Fibroblast of skin of left biceps (primary cell): ENCODE measurements around the gene PRRC2C.
"Not testable (repeated sequence)": the region's sequence is repeated elsewhere in the genome, so short reads cannot be mapped to it uniquely, and the experiment has no call there.

Experiments
- DNase-seq, 2 experiments: peaks; one replicate each; pipeline ENCODE4 v3.0.0-alpha.2; 2013; ENCODE audit warnings: low read depth in 2 of 2

The PRRC2C gene

GRCh38 chr1:171500304-171500703, 15.0 kb downstream of the PRRC2C start:
- DNase-seq: no peak

- DNase-seq: no peak
These were observed 15.5 kb downstream of the PRRC2C start for GRCh38 chr1:171500803-171501202.

GRCh38 chr1:171501305-171502024, 16.1 kb downstream of the PRRC2C start:
- DNase-seq: no peak

GRCh38 chr1:171506525-171507304, 21.4 kb downstream of the PRRC2C start:
- DNase-seq: no peak

- DNase-seq: no peak
These were observed 22.1 kb downstream of the PRRC2C start for GRCh38 chr1:171507435-171507834.

GRCh38 chr1:171509191-171509590, 23.9 kb downstream of the PRRC2C start:
- DNase-seq: no peak

- DNase-seq: no peak
These were observed 28.4 kb downstream of the PRRC2C start for GRCh38 chr1:171513743-171514142.

GRCh38 chr1:171515299-171515698, 30.0 kb downstream of the PRRC2C start:
- DNase-seq: no peak

- DNase-seq: no peak
These were observed 30.4 kb downstream of the PRRC2C start for GRCh38 chr1:171515741-171516140.

- DNase-seq: no peak
These were observed 36.2 kb downstream of the PRRC2C start for GRCh38 chr1:171521567-171521966.

- DNase-seq: no peak
These were observed 45.3 kb downstream of the PRRC2C start for GRCh38 chr1:171530676-171531075.

GRCh38 chr1:171532520-171532919, 47.2 kb downstream of the PRRC2C start:
- DNase-seq: no peak

GRCh38 chr1:171545523-171545922, 60.2 kb downstream of the PRRC2C start:
- DNase-seq: no peak

- DNase-seq: no peak
These were observed 64.7 kb downstream of the PRRC2C start for GRCh38 chr1:171550050-171550449.

- DNase-seq: not testable (repeated sequence)
These were observed 65.3 kb downstream of the PRRC2C start for GRCh38 chr1:171550598-171551100.

- not testable (repeated sequence) for DNase-seq
These were observed 68.6 kb downstream of the PRRC2C start for GRCh38 chr1:171553960-171554359.

GRCh38 chr1:171563675-171564074, 78.3 kb downstream of the PRRC2C start:
- DNase-seq: peak in 1 of 2 experiments; percentile 5

- no peak for DNase-seq
These were observed 81.1 kb downstream of the PRRC2C start for GRCh38 chr1:171566467-171566866.

GRCh38 chr1:171570295-171570694, 85.0 kb downstream of the PRRC2C start:
- DNase-seq: no peak

- DNase-seq: no peak
These were observed 90.8 kb downstream of the PRRC2C start for GRCh38 chr1:171576144-171576543.

- no peak for DNase-seq
These were observed 95.9 kb downstream of the PRRC2C start for GRCh38 chr1:171581226-171581625.

- DNase-seq: no peak
These were observed 96.4 kb downstream of the PRRC2C start for GRCh38 chr1:171581766-171582165.

- DNase-seq: no peak
These were observed 97.3 kb downstream of the PRRC2C start for GRCh38 chr1:171582589-171582988.
